Measurements from ENCODE around the gene LPAR6. TPM values are rescaled to one million over a fixed set of nuclear protein-coding genes. Genes with fewer than 3 reads are reported as not detected.

LPAR6 gene
- total RNA-seq, 1 donor from 2014 or later: 14.2 TPM

DNA sequence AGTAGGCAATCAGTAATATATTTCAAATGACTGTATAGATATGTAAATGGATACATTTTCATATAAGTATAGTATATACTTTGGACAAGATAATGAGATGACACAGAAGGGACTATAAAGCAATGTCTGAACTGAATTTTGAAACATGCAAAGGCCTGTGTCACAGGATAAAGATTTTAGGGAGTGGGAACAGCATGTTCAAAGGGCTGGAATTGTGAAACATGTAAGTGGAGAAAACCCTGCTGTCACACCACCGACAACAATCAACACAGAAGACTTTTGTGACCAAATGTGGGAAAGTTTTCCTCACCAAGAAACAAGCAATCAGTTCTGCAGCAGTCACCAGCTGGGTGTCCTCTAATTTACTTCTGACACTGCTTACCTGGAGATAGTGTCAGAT lies 42.9 kb downstream of the LPAR6 start:
- DNase-seq (ENCODE audit: low read depth): no peak

Other genes with a start within 250 kb of the LPAR6 start
- 310 and 1,405 TPM in 2 replicates for gene ITM2B, start 179.9 kb downstream of the LPAR6 start, total RNA-seq
- 53.1 and 87.3 TPM in 2 replicates for gene RB1, start 109.4 kb downstream of the LPAR6 start, total RNA-seq
- 10.4 and 20.8 TPM in 2 replicates for gene RCBTB2, start 120.0 kb upstream of the LPAR6 start, total RNA-seq
- gene CYSLTR2, start 240.8 kb upstream of the LPAR6 start, total RNA-seq: 0.50 TPM in 1 of 2 replicates, not detected in the other